HG03469 (cell line): Measurements from ENCODE around the gene MYOZ3.

Experiments
- ATAC-seq: cut with Tn5 transposase; IDR thresholded peaks from one replicate; pipeline ENCODE4 v1.9.1; 2021; ENCODE audit warnings: mild to moderate bottlenecking, moderate library complexity, moderate number of reproducible peaks; ENCODE audit not compliant: unreplicated experiment

The MYOZ3 gene

GRCh38 chr5:150642567-150642927 is 18.5 kb upstream of the MYOZ3 start:
- no peak for ATAC-seq

- ATAC-seq, result no peak
Measured at GRCh38 chr5:150642991-150643710, 17.9 kb upstream of the MYOZ3 start.

- no peak for ATAC-seq
Measured at GRCh38 chr5:150644058-150644457, 17.0 kb upstream of the MYOZ3 start.

- no peak for ATAC-seq
Measured at GRCh38 chr5:150644514-150644913, 16.5 kb upstream of the MYOZ3 start.

GRCh38 chr5:150645070-150645700 is 15.9 kb upstream of the MYOZ3 start:
- ATAC-seq, result no peak

GRCh38 chr5:150647275-150648251 is 13.5 kb upstream of the MYOZ3 start:
- ATAC-seq, result no peak

- no peak for ATAC-seq
Measured at GRCh38 chr5:150648294-150649107, 12.6 kb upstream of the MYOZ3 start.

GRCh38 chr5:150649108-150650020 is 11.7 kb upstream of the MYOZ3 start:
- no peak for ATAC-seq

- ATAC-seq, result no peak
Measured at GRCh38 chr5:150650021-150651006, 10.7 kb upstream of the MYOZ3 start.

GRCh38 chr5:150651382-150651781 is 9.7 kb upstream of the MYOZ3 start:
- ATAC-seq, result no peak

GRCh38 chr5:150651924-150652671 is 9.0 kb upstream of the MYOZ3 start:
- no peak for ATAC-seq

GRCh38 chr5:150653145-150653761 is 7.8 kb upstream of the MYOZ3 start:
- ATAC-seq, result no peak

GRCh38 chr5:150653762-150654556 is 7.1 kb upstream of the MYOZ3 start:
- no peak for ATAC-seq

- ATAC-seq, result no peak
Measured at GRCh38 chr5:150655221-150655620, 5.8 kb upstream of the MYOZ3 start.

GRCh38 chr5:150656191-150657132 is 4.6 kb upstream of the MYOZ3 start:
- ATAC-seq, result no peak
